Measurements from ENCODE around the gene R3HDM1.
A peak's percentile ranks its signal among the peaks of the same experiment; 100 is the strongest.
"Not testable (repeated sequence)": the region's sequence is repeated elsewhere in the genome, so short reads cannot be mapped to it uniquely, and the experiment has no call there.

The R3HDM1 gene
- 34.5 reads per million, percentile 59 among the genes with 10 or more reads in this experiment for total RNA-seq

DNA sequence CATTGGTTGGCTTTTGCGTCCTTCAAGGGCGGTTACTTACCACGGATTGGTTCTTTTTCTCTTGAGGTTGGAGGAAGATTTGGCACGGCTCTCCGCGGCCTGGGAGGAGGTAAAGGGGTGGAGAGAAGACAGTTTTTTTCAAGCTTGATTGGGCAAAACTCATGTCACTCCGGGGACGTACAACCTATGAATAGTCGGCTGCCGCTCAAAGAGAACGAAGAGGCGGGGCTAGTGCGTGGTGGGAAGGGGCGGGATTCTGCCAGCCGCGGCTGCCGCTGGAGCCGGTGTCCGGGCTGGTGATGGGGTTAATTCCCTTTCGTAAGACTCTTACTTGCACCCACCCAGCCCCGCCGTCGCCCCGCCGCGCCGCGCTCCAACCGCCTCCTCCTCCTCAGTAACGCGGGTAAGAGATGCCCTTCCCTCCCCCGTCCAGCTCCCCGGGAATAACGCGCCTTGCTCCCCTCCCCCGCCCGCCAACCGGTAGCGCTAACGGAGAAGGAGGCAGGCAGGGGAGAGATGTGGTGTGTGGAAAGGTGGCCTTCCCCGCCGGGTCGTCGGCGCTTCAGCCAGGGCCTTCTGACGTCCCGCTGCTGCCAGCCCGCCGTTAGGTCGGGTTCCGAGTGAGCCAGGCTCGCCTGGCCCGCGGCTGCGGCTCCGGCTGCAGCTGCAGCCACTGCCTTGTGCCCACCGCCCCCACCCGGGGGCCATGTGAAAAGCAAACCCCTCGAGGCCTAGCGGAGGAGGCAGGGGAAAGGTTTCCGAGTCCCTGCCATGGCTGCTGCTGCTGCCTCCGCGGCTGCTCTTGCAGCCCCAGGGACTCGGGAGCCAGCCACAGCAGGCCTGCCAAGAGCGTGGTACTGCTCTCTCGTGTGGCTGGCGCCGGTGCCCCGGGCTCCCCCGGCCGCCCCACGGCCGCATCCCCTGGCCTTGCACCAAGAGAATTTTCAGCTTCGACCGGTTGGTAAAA lies at the start of gene R3HDM1:
R3HDM1 (plus strand) TSS at position 254 of the 967 bp plus-strand sequence. CDS start 73,362 bp downstream, outside the sequence.
- peak; percentile 94 for DNase-seq

DNA sequence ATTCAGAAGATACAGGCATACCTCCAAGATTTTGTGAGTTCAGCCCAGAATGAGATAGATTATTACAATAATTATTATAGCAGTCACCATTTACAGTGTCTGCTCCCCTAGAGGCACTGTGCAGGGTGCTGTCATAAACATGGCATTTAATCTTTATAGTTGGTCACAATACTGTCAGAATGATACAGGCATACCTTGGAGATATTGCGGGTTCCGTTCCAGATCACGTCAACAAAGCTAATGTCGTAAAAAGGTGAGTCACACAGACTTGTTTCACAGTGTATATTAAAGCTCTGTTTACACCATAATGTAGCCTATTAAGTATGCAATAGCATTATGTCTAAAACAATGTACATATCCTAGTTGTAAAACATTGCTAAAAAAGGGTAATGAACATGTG lies 45.8 kb upstream of the R3HDM1 start:
- DNase-seq, result no peak

DNA sequence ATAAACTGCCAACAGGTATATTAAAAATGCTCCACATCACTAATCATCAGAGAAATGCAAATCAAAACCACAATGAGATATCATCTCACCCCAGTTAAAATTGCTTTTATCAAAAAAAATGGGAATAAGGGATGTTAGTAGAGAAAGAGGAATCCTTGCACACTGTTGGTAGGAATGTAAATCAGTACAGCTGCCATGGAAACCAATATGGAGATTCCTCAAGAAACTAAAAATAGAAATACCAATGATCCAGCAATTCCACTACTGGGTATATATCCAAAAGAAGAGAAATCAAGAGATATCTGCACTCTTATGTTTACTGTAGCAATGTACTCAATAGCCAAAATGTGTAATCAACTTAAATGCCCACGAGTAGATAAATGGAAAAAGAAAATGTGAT lies 40.9 kb upstream of the R3HDM1 start:
- DNase-seq, result no peak

DNA sequence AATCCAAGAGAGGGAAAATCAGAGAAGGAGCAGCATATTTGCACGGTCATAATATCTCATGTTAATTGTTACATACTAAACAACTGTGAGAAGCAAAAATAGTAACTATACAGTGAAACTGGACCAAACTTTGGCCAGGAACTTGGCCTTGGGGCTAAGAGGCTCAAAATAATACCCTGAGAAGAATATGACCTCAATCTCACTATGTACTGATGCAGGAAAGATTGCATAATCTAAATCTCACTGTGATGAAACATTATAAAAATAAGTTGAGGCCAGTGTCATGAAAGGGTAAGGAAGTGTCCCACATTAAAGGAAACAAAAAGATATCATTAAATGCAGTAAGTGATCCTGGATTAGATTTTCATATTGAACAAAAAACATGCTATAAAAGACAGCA lies 36.8 kb upstream of the R3HDM1 start:
- DNase-seq, result no peak

DNA sequence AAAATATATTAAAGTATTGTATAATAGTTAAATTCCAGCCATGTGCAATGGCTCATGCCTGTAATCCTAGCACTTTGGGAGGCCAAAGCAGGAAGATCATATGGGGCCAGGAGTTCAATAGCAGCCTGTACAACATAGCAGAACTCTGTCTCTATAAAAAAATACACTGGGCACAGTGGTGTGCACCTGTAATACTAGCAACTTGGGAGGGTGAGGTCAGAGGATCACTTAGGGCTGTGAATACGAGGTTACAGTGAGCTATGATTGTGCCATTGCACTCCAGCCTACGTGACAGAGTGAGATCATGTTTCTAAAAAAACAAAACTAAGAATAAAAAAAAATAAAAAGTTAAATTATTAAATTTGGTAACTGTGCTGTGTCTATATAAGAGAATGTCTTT lies 36.4 kb upstream of the R3HDM1 start:
- DNase-seq, result no peak

DNA sequence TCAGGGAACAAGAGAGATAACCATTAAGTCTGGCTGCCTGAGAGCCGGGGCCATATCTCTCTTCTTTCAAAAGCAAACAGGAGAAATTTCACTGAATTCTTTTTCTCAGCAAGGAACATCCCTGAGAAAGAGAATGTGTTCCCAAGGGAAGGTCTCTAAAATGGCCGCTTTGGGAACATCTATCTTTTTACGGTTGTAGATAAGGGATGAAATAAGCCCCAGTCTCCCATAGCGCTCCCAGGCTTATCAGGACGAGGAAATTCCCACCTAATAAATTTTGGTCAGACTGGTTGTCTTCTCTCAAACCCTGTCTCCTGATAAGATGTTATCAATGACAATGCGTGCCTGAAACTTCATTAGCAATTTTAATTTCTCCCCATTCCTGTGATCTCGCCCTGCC lies 32.7 kb upstream of the R3HDM1 start:
- not testable (repeated sequence) for DNase-seq

DNA sequence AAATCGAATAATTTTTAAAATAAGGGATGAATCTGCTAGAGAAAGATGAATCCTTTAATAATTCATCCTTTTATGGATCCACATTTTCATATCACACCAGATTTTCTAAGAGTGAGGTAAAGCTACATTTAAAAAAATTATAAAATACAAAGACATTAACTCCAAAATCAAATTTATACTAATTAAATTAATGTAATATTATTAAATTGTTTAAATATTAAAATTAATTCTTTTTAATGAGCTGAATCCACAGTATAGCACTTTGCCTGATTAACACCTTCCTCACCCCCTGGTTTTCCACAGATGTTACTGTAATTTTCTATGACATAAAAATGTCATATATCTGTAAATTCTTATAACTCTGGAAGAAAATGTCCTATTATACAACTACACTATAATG lies 26.5 kb upstream of the R3HDM1 start:
- DNase-seq, result no peak

DNA sequence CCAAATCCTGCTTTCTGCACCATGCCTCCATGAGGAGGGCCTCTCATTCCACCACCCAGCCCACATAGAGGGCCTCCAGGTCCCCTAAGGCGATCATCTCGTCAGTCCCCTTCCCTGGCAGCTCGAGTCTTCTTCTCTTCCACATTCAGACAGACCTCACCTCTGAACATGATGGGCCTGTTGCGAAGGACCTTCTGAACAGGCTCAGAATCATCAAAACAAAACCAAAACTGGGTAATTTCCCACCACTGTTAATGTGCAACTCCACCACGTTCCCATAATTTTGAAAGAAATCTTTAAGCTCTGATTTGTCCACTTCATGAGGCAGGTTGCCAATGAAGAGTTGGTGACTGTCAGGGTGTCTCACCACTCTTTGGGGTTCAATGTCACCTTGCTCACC lies 20.7 kb upstream of the R3HDM1 start:
- no peak for DNase-seq

DNA sequence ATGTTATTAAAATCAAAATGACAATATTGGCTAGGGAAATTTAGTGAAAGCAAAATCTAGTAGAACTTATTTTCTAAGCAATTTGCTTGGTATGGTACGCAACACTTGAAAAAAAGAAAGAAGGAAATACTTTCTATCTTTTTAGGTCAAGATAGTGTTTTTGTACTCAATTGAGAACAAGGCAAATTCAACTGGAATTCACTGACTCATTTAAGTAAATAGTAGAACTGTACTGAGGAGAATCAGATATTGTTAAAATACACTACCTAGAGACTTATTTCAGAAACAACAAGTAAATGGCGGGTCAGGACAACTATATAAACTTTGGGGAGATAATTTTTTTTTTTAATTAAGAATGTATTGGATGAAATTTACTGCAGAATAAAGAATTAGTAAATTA lies 19.2 kb upstream of the R3HDM1 start:
- no peak for DNase-seq

DNA sequence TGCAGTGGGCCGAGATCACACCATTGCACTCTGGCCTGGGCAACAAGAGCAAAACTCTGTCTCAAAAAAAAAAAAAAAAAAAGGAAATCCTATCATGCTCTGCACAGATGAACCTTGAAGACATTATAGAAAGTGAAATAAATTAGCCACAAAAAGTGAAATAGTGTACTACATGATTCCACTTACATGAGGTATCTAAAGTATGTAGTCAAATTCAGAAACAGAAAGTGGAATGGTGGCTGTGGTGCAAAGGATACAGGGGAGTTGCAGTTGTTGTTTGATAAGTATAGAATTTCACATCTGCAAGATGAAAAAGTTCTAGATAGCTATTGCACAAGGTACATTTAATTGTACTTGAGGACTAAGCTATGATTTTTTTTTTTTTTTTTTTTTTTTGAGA lies 5.5 kb upstream of the R3HDM1 start:
- no peak for DNase-seq

DNA sequence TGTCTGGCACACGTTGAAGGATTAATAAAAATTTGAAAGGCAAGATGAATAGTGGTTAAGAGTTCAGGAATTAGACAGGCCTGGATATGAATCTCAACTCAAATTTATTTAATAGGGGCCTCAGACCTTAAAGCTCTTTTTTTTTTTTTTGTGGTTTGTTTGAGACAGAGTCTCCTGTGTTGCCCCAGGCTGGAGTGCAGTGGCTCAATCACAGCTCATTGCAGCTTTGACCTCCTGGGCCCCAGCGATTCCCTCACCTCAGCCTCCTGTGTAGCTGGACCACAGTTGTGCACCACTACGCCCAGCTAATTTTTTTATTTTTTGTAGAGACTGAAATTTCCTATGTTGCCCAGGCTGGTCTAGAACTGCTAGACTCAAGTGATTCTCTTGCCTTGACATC lies 3.3 kb upstream of the R3HDM1 start:
- DNase-seq, result no peak

DNA sequence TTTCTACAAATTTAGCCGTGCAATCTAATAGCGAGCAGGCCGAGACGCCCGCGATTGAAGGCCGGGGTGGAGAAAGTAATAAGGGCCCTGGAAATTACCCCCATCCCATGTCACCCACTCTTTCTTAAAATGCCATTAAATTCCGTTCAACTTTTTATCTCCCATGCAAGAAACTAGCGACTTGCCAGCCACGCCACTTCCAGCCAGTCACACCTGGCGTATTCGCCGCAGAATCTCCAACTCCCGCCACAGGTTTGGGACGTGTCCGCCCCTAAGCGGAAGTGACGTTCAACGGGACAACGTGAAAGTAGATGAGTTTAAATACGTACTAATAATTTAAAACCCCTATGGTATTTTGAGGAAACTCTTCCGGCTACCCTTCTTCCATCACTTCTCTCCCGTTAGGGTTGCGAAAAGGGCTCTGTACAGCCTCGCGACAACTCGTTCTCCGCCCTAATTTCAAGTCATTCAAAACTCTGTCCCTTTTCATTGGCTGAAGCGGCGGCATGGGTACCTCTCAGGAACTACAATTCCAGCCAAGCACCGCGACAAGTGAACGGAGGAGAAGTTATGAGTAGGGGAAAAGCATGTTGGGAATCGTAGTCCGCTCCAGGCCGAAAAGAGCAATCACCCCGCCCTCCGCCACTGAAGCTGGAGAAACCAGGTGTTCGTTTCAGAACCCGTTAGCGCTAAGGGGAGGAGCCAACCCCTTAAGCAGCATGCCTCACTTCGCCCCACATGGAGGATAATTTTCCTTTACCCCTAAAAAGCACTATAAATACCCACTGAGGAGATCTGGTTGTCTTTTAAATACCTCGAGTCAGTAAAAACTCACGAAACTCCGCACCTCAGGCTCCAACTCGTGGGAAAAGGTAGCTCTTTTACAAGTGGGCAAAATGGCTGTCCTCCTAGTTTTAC lies 712 bp upstream of the R3HDM1 start, which contains the start of gene ZRANB3:
ZRANB3 (minus strand) TSS at position 906 of the 918 bp plus-strand sequence.
- peak; percentile 93 for DNase-seq

DNA sequence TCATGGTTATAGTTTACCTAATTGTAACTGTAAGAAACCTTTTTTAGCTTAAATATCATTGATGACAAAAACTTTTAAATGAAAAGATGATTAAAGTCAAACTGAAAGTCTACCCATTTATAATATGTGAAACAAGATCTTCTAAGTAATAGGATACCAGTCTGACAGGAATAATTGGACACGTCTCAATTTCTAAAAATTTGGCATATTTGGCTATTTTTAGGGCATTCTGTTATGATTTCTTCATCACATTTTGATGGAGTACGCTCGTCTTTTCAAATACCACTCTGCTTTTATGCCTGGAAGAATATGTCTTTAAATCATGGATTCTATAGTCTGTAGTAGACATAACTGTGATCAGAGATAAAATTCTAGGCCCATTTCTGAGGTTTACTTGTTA lies 1.3 kb downstream of the R3HDM1 start:
- DNase-seq, result no peak

DNA sequence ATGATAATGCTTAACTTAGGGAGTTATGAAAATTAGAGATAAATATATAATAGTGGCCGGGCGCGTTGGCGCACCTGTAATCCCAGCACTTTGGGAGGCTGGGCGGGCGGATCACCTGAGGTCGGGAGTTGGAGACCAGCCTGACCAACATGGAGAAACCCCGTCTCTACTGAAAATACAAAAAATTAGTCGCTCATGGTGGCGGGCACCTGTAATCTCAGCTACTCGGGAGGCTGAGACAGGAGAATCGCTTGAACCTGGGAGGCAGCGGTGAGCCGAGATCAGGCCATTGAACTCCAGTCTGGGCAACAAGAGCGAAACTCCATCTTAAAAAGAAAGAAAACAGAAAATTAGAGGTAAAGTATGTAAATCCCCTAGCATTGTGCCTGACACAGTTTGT lies 2.3 kb downstream of the R3HDM1 start:
- not testable (repeated sequence) for DNase-seq

DNA sequence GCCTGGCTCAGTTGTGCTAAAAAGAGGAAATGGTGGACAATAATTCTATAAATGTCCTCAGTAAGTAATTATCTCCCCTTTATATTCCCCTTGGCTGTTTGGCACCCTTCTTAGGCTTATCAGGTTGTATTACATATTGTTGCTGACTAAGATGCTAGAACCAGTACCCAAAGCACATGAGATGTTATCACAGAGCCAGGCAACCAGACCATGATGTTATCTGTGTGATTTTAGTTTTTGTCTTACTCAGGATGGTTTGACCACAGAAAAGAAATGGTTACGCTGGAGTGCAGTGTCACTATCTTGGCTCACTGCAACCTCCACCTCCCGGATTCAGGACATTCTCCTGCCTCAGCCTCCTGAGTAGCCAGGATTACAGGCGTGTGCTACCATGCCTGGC lies 15.2 kb downstream of the R3HDM1 start:
- DNase-seq, result no peak

DNA sequence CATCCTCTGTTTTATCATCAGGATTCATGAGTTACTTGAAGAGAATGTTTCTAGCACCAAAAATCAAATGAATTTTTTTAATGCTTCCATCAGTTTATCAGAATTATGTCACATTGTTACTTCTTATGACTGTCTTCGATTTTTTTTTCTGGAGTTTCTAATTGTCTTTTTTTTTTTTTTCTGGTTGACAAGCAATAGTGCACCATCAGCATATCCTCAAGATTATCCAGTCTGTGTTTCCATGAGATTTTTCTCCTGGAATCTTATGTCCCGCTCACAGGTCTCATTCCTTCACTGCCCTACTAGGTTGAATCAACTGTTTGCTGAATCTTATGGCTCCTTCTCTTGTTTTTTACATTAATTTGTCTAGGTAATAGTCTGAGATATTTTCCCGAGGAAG lies 16.0 kb downstream of the R3HDM1 start:
- no peak for DNase-seq

DNA sequence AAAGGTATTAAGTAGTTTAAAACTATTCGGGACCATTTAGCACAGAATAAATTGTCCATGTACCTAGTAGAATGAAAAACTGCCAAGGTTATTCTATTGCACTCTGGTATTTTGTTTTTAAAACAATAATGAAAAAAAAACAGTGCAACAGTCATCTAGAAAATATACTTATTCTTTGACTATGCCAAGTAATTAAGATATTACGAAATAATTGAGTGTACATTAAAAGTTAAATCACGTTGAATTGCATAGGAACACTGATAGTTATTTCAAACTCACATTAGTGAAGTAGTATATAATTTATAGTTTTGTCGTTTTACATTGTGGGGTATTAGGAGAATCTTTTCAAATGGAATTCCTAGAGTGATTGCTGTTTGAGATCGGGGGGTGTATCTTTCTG lies 20.1 kb downstream of the R3HDM1 start:
- DNase-seq, result no peak

DNA sequence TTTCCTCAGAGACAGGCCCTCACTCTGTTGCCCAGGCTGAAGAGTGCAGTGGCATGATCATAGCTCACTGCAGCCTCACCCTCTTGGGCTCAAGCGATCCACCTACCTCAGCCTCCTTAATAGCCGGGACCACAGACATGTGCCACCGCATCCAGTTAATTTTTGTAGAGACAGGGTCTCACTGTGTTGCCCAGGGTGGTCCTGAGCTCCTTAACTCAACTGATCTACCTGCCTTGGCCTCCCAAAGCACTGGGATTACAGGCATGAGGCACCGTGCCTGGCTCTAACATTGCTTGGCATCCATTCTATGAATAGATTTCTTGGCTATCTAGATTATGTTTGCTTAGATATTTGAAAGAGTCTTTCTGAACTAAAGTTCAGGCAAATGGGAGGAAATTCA lies 21.6 kb downstream of the R3HDM1 start:
- no peak for DNase-seq

DNA sequence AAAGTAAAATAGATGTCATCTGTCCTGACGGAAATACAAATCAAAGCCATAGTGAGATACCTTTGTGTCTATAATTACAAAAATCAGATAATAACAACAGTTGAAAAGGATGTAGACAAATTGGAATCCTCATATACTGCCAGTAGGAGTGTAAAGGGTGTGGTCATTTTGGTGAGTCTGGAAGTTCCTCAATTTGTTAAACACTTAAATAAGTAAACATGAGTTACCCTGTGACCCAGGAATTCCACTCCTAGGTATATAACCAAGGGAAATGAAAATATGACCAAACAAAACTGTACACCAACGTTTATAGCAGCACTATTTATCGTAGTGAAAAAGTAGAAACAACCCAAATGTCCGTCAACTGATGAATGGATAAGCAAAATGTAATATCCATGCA lies 24.0 kb downstream of the R3HDM1 start:
- no peak for DNase-seq

DNA sequence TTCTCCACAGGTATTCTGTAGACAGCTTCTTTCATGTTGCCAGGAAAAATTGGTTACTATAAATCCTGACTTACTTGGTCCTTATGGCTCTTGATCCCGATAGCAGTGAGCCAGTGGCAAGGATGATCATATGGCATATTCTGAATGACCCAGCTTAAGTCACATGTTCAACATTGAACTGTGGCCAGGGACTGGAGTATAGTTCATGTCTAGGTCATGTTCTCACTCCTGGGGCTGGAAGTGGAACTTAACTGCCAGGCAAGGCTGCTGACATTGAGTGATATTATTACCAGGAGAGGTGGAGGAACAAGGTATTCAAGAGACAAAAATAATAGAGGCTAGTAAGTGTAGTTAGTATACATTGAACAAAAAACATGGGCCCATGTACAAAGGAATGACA lies 26.2 kb downstream of the R3HDM1 start:
- DNase-seq, result no peak

DNA sequence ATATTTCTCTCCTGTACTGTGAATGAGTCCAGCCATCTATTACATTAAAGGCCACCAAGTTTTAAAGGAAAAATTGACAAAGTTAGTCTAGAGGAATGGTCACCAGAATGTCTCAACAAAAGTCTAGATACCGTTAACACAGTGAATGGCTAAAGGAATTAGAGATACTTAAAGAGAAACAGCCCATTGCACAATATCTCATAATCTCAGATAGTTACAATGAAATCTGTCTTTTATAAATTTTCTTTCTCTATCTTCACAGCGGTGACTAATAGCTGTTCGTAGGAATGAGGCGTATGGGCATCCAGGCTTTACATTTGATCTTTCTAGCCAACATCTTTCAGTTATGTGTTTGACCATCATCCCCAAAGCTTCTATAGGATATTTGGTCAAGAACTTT lies 30.6 kb downstream of the R3HDM1 start:
- DNase-seq, result no peak

DNA sequence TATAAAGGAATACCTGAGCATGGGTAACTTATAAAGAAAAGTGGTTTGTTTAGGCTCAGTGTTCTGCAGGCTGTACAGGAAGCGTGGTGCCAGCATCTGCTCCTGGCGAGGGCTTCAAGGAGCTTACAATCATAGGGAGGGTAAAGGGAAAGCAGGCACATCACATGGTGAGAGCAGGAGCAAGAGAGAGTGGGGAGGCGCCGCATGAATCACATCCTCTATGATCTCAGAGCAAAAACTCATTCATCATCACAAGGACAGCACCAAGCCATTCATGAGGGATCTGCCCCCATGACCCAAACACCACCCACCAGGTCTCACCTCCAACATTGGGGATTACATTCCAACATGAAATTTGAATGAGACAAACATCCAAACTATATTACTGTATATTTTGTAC lies 32.5 kb downstream of the R3HDM1 start:
- DNase-seq, result no peak

DNA sequence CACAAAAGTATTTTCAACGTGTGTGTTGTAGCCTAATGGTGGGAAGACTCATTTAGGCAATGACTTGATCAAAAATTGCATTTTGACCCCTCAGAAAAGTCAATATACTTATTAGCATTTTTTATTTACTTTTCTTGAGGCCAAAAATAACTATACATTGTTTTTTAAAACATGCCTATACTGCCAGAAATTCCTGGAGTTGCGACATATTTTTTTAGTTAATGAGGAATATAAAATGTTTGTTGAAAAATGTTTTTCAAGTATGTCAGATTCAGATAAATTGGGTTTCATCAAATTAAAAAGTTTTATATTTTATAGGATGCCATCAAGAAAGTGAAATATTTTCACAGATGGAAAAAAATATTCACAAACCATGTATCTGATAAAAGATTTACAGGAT lies 39.6 kb downstream of the R3HDM1 start:
- no peak for DNase-seq

DNA sequence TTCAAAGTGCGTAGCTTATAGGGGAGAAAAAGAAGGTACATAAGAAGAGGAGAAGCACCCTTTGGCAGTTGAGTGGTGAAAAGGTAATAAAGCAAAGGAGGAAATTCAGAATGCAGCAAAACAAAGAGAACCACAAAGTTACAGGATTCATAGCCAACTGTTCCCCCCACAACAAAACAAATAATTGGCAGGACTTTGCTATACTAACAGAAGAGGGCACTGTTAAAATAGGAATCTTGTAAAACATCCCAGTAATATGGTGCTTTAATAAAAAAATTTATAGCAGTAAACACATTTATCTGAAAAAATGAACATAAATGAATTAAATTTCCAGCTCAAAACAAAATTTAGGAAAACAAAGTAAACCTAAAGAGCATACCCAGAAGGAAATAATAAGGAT lies 42.3 kb downstream of the R3HDM1 start:
- no peak for DNase-seq

Data from effector CD4-positive, alpha-beta T cell (primary cell).